Gastrocnemius medialis (tissue), 4 donors: Measurements from ENCODE around the gene DNAH5.

Experiments
- CTCF ChIP-seq, 5 experiments: fragments of 450-650 bp in 3 of 5; fragments of 200-600 bp in 2 of 5; sonication (generic) in 2 of 5; IDR thresholded peaks in 4 of 5; conservative IDR thresholded peaks in 1 of 5; 1 replicate in 4 of 5; 2 replicates in 1 of 5; pipeline ENCODE4 v1.5.1; 2016 to 2019; ENCODE audit warnings: antibody characterized with exemption in 5 of 5, mild to moderate bottlenecking in 3 of 5, moderate library complexity in 3 of 5
- POLR2A ChIP-seq, 2 donors: fragments of 450-650 bp; IDR thresholded peaks; one replicate each; pipeline ENCODE4 v1.6.1; 2017; ENCODE audit warnings: antibody characterized with exemption in 2 of 2, mild to moderate bottlenecking in 2 of 2, moderate library complexity in 2 of 2

- no peak for TF ChIP-seq CTCF (IDR thresholded peaks at IDR 0.05 in 4 of 5, conservative IDR thresholded peaks at IDR 0.05 in 1 of 5)
- no peak for TF ChIP-seq POLR2A (IDR thresholded peaks at IDR 0.05)
Observed at GRCh38 chr5:13910637-13911288, 33.7 kb downstream of the DNAH5 start.
